Right lobe of liver (tissue), 4 donors: Measurements from ENCODE around the gene METTL8.

Experiments
- POLR2A ChIP-seq: fragments of 450-650 bp; IDR thresholded peaks from one replicate; pipeline ENCODE4 v1.6.1; 2017; ENCODE audit warnings: antibody characterized with exemption, mild to moderate bottlenecking
- TF ChIP-seq, protein P1 (sequence below), 4 donors: fragments of 200-600 bp in 3 of 4; fragments of 450-650 bp in 1 of 4; IDR thresholded peaks; one replicate each; pipeline versions ENCODE4 v1.5.1 to v1.8.0; 2016 to 2022; ENCODE audit warnings: antibody characterized with exemption in 4 of 4, mild to moderate bottlenecking in 2 of 4
- donor health status: DM: no; HTN: no; CAD: no.
- donor health status: DM: no; HTN: no; CAD: no.
- donor health status: DM: no; HTN: yes; CAD: no.

DNA sequence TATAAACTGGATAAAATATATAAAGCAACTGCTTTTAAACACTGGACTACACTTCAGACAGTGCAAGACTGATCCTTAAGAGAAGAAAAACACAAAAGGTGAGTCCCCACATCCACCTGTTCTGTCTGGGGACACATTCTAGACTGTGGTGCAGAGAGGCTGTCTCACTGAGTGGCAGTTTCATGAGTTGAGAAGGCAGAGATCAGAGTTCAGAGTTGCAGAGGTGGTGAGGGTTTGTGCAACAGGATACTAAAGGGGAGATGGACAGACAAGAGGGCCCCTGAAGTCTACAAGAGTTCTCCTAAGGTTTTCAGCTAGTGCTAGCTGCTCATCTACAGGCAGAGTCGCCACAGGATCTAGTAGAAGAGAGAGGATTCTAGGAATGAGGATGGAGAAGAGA is 68.0 kb downstream of the METTL8 start:
- TF ChIP-seq, protein P1, sequence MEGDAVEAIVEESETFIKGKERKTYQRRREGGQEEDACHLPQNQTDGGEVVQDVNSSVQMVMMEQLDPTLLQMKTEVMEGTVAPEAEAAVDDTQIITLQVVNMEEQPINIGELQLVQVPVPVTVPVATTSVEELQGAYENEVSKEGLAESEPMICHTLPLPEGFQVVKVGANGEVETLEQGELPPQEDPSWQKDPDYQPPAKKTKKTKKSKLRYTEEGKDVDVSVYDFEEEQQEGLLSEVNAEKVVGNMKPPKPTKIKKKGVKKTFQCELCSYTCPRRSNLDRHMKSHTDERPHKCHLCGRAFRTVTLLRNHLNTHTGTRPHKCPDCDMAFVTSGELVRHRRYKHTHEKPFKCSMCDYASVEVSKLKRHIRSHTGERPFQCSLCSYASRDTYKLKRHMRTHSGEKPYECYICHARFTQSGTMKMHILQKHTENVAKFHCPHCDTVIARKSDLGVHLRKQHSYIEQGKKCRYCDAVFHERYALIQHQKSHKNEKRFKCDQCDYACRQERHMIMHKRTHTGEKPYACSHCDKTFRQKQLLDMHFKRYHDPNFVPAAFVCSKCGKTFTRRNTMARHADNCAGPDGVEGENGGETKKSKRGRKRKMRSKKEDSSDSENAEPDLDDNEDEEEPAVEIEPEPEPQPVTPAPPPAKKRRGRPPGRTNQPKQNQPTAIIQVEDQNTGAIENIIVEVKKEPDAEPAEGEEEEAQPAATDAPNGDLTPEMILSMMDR (IDR thresholded peaks at IDR 0.05), result no peak
- TF ChIP-seq POLR2A, result no peak
